Epithelial cell of esophagus (primary cell): Measurements from ENCODE around the gene CHD5.

Source experiments
- DNase-seq: peaks from one replicate; pipeline ENCODE4 v3.0.0; 2010; ENCODE audit warnings: low read depth
- H3K4me3 ChIP-seq: 2 replicates; pipeline ENCODE4 v1.5.1; 2011; ENCODE audit warnings: mild to moderate bottlenecking, low read length, control low read depth
- CTCF ChIP-seq: IDR thresholded peaks from 2 replicates; pipeline ENCODE4 v1.5.1; 2011; ENCODE audit warnings: low read depth, mild to moderate bottlenecking, low read length, control low read depth, inconsistent platforms; ENCODE audit not compliant: insufficient read depth; ENCODE audit errors: missing control alignments

The CHD5 gene

GRCh38 chr1:6104631-6105030 lies 75.5 kb downstream of the CHD5 start:
- H3K4me3 ChIP-seq = no peak overlapping the region
- no peak for DNase-seq
- no peak for TF ChIP-seq CTCF

GRCh38 chr1:6103854-6104530 lies 76.1 kb downstream of the CHD5 start:
- no peak for DNase-seq
- H3K4me3 ChIP-seq = no peak overlapping the region
- TF ChIP-seq CTCF = no peak

- no peak for DNase-seq
- TF ChIP-seq CTCF = no peak
- H3K4me3 ChIP-seq = no peak overlapping the region
Observed at GRCh38 chr1:6103111-6103853, 76.8 kb downstream of the CHD5 start.

- no peak overlapping the region for H3K4me3 ChIP-seq
- TF ChIP-seq CTCF = no peak
- no peak for DNase-seq
Observed at GRCh38 chr1:6102532-6102845, 77.6 kb downstream of the CHD5 start.

- no peak overlapping the region for H3K4me3 ChIP-seq
- no peak for DNase-seq
- no peak for TF ChIP-seq CTCF
Observed at GRCh38 chr1:6101826-6102531, 78.1 kb downstream of the CHD5 start.

GRCh38 chr1:6100861-6101783 lies 79.0 kb downstream of the CHD5 start:
- TF ChIP-seq CTCF = no peak
- no peak for DNase-seq
- H3K4me3 ChIP-seq = no peak overlapping the region
